GM18511 (cell line): ENCODE measurements around the gene SETD5.

Experiments used
- ATAC-seq: cut with Tn5 transposase; IDR thresholded peaks from one replicate; pipeline ENCODE4 v1.9.1; 2021; ENCODE audit warnings: mild to moderate bottlenecking, moderate library complexity; ENCODE audit not compliant: unreplicated experiment

The SETD5 gene

GRCh38 chr3:9512456-9513045, 115.1 kb downstream of the SETD5 start:
- no peak for ATAC-seq

GRCh38 chr3:9514306-9514705, 116.9 kb downstream of the SETD5 start:
- no peak for ATAC-seq

- ATAC-seq: no peak
These were observed 117.5 kb downstream of the SETD5 start for GRCh38 chr3:9514956-9515355.

GRCh38 chr3:9525078-9525477, 127.7 kb downstream of the SETD5 start:
- no peak for ATAC-seq
